GM19395 (cell line): ENCODE results near the gene EIF4G1.
"Not testable (repeated sequence)": the region's sequence is repeated elsewhere in the genome, so short reads cannot be mapped to it uniquely, and the experiment has no call there.

Experiments
- ATAC-seq: cut with Tn5 transposase; IDR thresholded peaks from one replicate; pipeline ENCODE4 v1.9.1; 2021; ENCODE audit warnings: mild to moderate bottlenecking, moderate library complexity; ENCODE audit not compliant: unreplicated experiment

Gene EIF4G1

GRCh38 chr3:184334470-184335158 is 20.2 kb downstream of the EIF4G1 start:
- no peak for ATAC-seq

- ATAC-seq: peak; percentile 3
These were observed 20.9 kb downstream of the EIF4G1 start for GRCh38 chr3:184335291-184335660.

GRCh38 chr3:184335661-184336546 is 21.5 kb downstream of the EIF4G1 start:
- peak; percentile 63 for ATAC-seq

- no peak for ATAC-seq
These were observed 22.4 kb downstream of the EIF4G1 start for GRCh38 chr3:184336547-184337398.

- ATAC-seq: no peak
These were observed 23.0 kb downstream of the EIF4G1 start, which contains the start of gene FAM131A for GRCh38 chr3:184337399-184337714. Gene FAM131A (plus strand): TSS chr3:184337600. CDS start chr3:184337631, 31 bp downstream.

GRCh38 chr3:184337981-184338380 is 23.6 kb downstream of the EIF4G1 start:
- ATAC-seq: no peak

GRCh38 chr3:184338511-184338945 is 24.1 kb downstream of the EIF4G1 start:
- no peak for ATAC-seq

GRCh38 chr3:184339001-184339400 is 24.6 kb downstream of the EIF4G1 start:
- no peak for ATAC-seq

- not testable (repeated sequence) for ATAC-seq
These were observed 25.2 kb downstream of the EIF4G1 start for GRCh38 chr3:184339451-184340135.

GRCh38 chr3:184341925-184342324 is 27.5 kb downstream of the EIF4G1 start:
- ATAC-seq: no peak

- no peak for ATAC-seq
These were observed 28.9 kb downstream of the EIF4G1 start for GRCh38 chr3:184343200-184343876.

GRCh38 chr3:184344579-184345316 is 30.3 kb downstream of the EIF4G1 start:
- no peak for ATAC-seq

GRCh38 chr3:184345317-184346144 is 31.1 kb downstream of the EIF4G1 start:
- no peak for ATAC-seq

GRCh38 chr3:184346480-184347190 is 32.2 kb downstream of the EIF4G1 start:
- no peak for ATAC-seq

GRCh38 chr3:184347321-184348056 is 33.1 kb downstream of the EIF4G1 start:
- ATAC-seq: no peak

GRCh38 chr3:184348057-184348382 is 33.6 kb downstream of the EIF4G1 start:
- ATAC-seq: no peak
